Vagina (tissue), 2 donors: Measurements from ENCODE around the gene BIRC6.

ENCODE experiments used
- POLR2A ChIP-seq, 2 donors: fragments of 450-650 bp; IDR thresholded peaks; one replicate each; pipeline ENCODE4 v1.6.1; 2017; ENCODE audit warnings: antibody characterized with exemption in 2 of 2, mild to moderate bottlenecking in 2 of 2, moderate library complexity in 2 of 2
- TF ChIP-seq, protein P1 (sequence below), 3 experiments: fragments of 450-650 bp in 2 of 3; fragments of 200-600 bp in 1 of 3; sonication (generic) in 1 of 3; IDR thresholded peaks; one replicate each; pipeline ENCODE4 v1.5.1; 2017 to 2019; ENCODE audit warnings: antibody characterized with exemption in 3 of 3, mild to moderate bottlenecking in 2 of 3, moderate library complexity in 2 of 3

- no peak for TF ChIP-seq POLR2A (IDR thresholded peaks at IDR 0.05)
- TF ChIP-seq, protein P1, sequence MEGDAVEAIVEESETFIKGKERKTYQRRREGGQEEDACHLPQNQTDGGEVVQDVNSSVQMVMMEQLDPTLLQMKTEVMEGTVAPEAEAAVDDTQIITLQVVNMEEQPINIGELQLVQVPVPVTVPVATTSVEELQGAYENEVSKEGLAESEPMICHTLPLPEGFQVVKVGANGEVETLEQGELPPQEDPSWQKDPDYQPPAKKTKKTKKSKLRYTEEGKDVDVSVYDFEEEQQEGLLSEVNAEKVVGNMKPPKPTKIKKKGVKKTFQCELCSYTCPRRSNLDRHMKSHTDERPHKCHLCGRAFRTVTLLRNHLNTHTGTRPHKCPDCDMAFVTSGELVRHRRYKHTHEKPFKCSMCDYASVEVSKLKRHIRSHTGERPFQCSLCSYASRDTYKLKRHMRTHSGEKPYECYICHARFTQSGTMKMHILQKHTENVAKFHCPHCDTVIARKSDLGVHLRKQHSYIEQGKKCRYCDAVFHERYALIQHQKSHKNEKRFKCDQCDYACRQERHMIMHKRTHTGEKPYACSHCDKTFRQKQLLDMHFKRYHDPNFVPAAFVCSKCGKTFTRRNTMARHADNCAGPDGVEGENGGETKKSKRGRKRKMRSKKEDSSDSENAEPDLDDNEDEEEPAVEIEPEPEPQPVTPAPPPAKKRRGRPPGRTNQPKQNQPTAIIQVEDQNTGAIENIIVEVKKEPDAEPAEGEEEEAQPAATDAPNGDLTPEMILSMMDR (IDR thresholded peaks at IDR 0.05): no peak
Measured at GRCh38 chr2:32478889-32479620, 122.2 kb downstream of the BIRC6 start.
